NCI-H2196 treated with DMSO at 0.1 percent for 48 hours (cell line): Measurements from ENCODE around the gene BCL11A.
"Not testable (repeated sequence)": the region's sequence is repeated elsewhere in the genome, so short reads cannot be mapped to it uniquely, and the experiment has no call there.

Experiments
- DNase-seq: peaks from one replicate; lab custom pipeline; 2025; ENCODE audit not compliant: unreplicated experiment; lab: John Stamatoyannopoulos, UW

Gene BCL11A

GRCh38 chr2:60440079-60440766, 113.2 kb downstream of the BCL11A start:
- no peak for DNase-seq

GRCh38 chr2:60439219-60439974, 114.1 kb downstream of the BCL11A start:
- DNase-seq: no peak

- no peak for DNase-seq
These were observed 114.8 kb downstream of the BCL11A start for GRCh38 chr2:60438653-60439052.

- no peak for DNase-seq
These were observed 115.3 kb downstream of the BCL11A start for GRCh38 chr2:60438131-60438530.

GRCh38 chr2:60437080-60437696, 116.3 kb downstream of the BCL11A start:
- no peak for DNase-seq

- DNase-seq: no peak
These were observed 120.3 kb downstream of the BCL11A start for GRCh38 chr2:60433018-60433596.

GRCh38 chr2:60432035-60432601, 121.3 kb downstream of the BCL11A start:
- no peak for DNase-seq

- DNase-seq: no peak
These were observed 123.8 kb downstream of the BCL11A start for GRCh38 chr2:60429681-60430080.

- no peak for DNase-seq
These were observed 126.6 kb downstream of the BCL11A start for GRCh38 chr2:60426880-60427279.

- DNase-seq: no peak
These were observed 127.1 kb downstream of the BCL11A start for GRCh38 chr2:60426341-60426740.

GRCh38 chr2:60424233-60424632, 129.2 kb downstream of the BCL11A start:
- DNase-seq: no peak

- no peak for DNase-seq
These were observed 129.9 kb downstream of the BCL11A start for GRCh38 chr2:60423505-60423904.

- DNase-seq: no peak
These were observed 130.5 kb downstream of the BCL11A start for GRCh38 chr2:60422826-60423483.

- not testable (repeated sequence) for DNase-seq
These were observed 136.2 kb downstream of the BCL11A start for GRCh38 chr2:60417210-60417609.

- DNase-seq: no peak
These were observed 137.0 kb downstream of the BCL11A start for GRCh38 chr2:60416221-60417008.

- DNase-seq: no peak
These were observed 137.6 kb downstream of the BCL11A start for GRCh38 chr2:60415814-60416213.

GRCh38 chr2:60414495-60415138, 138.8 kb downstream of the BCL11A start:
- no peak for DNase-seq

GRCh38 chr2:60413814-60414168, 139.7 kb downstream of the BCL11A start:
- no peak for DNase-seq

- no peak for DNase-seq
These were observed 140.2 kb downstream of the BCL11A start for GRCh38 chr2:60413069-60413813.
